ENCODE measurements around the gene SEPTIN10. TPM values are rescaled to one million over a fixed set of nuclear protein-coding genes. Genes with fewer than 3 reads are reported as not detected.

Gene SEPTIN10
- total RNA-seq, 1 experiment from 2014 or later = 113 TPM

GRCh38 chr2:109530712-109531111 is 83.1 kb downstream of the SEPTIN10 start (continued):
- TF ChIP-seq, protein P1, sequence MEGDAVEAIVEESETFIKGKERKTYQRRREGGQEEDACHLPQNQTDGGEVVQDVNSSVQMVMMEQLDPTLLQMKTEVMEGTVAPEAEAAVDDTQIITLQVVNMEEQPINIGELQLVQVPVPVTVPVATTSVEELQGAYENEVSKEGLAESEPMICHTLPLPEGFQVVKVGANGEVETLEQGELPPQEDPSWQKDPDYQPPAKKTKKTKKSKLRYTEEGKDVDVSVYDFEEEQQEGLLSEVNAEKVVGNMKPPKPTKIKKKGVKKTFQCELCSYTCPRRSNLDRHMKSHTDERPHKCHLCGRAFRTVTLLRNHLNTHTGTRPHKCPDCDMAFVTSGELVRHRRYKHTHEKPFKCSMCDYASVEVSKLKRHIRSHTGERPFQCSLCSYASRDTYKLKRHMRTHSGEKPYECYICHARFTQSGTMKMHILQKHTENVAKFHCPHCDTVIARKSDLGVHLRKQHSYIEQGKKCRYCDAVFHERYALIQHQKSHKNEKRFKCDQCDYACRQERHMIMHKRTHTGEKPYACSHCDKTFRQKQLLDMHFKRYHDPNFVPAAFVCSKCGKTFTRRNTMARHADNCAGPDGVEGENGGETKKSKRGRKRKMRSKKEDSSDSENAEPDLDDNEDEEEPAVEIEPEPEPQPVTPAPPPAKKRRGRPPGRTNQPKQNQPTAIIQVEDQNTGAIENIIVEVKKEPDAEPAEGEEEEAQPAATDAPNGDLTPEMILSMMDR (IDR thresholded peaks at IDR 0.05 in 2 of 3, conservative IDR thresholded peaks at IDR 0.05 in 1 of 3; ENCODE audit: borderline replicate concordance in 1 of 3, insufficient read depth in 1 of 3, low read depth in 2 of 3, low read length in 2 of 3) = no peak
- TF ChIP-seq POLR2AphosphoS5 (IDR thresholded peaks at IDR 0.05; ENCODE audit: low read depth, low read length) (no peak), ZFX (IDR thresholded peaks at IDR 0.05) (no peak)
- TF ChIP-seq, protein P2, sequence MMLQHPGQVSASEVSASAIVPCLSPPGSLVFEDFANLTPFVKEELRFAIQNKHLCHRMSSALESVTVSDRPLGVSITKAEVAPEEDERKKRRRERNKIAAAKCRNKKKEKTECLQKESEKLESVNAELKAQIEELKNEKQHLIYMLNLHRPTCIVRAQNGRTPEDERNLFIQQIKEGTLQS (IDR thresholded peaks at IDR 0.05) = no peak

DNA sequence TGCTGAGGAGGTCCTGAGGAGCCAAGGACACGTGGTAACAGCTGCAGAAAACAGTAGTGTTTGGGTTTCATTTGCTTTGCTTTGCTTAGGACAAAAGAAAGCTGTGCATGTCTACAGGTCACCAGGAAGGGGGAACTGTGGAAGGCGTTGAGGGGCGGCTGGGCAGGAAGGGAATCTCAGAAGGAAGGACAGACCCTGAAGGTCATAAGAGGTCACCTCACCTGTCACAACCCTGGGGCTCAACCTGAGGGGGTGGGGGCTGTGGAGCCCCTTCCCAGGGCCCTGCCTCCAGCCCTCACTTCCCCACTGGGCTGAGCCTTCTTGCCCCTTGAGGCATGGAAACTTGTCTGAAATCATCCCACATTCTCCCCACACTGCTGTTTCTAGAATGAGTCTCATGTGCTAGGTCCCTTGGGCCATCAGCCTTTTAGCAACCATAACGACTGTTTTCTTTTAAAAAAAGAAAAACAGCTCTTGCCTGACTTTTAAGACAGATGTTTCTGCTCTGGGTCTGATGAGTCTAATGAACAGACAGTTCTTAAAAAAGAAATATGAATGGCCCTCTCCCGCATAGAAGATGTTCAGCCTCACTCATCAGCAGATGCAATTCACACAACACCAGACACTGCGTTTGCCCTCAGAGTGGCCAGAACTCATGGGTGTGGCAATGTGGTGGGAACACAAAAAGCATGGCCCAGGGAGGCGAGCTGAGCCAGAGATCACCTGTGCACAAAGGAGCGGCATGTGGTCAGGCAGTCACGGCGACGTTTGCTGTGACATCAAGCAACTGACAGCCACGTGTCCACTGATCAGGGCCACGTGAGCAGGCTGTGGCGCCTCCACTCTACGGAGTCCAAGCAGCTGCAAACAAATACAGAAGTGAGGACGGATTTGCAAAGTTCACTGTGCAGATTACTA is 84.0 kb downstream of the SEPTIN10 start:
- no peak overlapping the region for H2AFZ ChIP-seq (ENCODE audit: low read depth, low read length, poor library complexity, severe bottlenecking)
- H3K4me2 ChIP-seq (ENCODE audit: low read length) = no peak overlapping the region
- intact Hi-C loops (cut with micrococcal nuclease) = no loop called here
- POLR2A ChIA-PET = no interaction called here
- no peak overlapping the region for H3K9ac ChIP-seq (ENCODE audit: low read length)
- no peak overlapping the region for H3K4me3 ChIP-seq (replicated peaks in 1 of 2; ENCODE audit: low read depth in 1 of 2, low read length in 2 of 2)
- TF ChIP-seq SP1 (IDR thresholded peaks at IDR 0.05; ENCODE audit: low read depth) (no peak), ZNF274 (IDR thresholded peaks at IDR 0.05; ENCODE audit: low read depth, low read length) (no peak), JUND (IDR thresholded peaks at IDR 0.05) (no peak), POLR2AphosphoS5 (IDR thresholded peaks at IDR 0.05; ENCODE audit: low read depth, low read length) (no peak), ZFX (IDR thresholded peaks at IDR 0.05) (no peak), MAX (IDR thresholded peaks at IDR 0.05) (no peak), POLR2A (IDR thresholded peaks at IDR 0.05; ENCODE audit: borderline replicate concordance, extremely low read depth, insufficient read depth, insufficient read length) (no peak), EZH2phosphoT487 (IDR thresholded peaks at IDR 0.05; ENCODE audit: borderline replicate concordance) (no peak), SIN3A (IDR thresholded peaks at IDR 0.05; ENCODE audit: low read depth) (no peak), CEBPB (IDR thresholded peaks at IDR 0.05; ENCODE audit: low read depth) (no peak), EZH2 (IDR thresholded peaks at IDR 0.05) (no peak)
- TF ChIP-seq, protein P2 (IDR thresholded peaks at IDR 0.05) = no peak
- no peak for ATAC-seq
- no peaks in the 10 kb centered on the region for H4K20me1 ChIP-seq (ENCODE audit: insufficient read depth)
- no peaks in the 10 kb centered on the region for H3K36me3 ChIP-seq (ENCODE audit: control insufficient read depth in 1 of 2, insufficient read depth in 2 of 2, low read length in 2 of 2)
- RAD21 ChIA-PET (ENCODE audit: low non-redundant PET in 1 of 2, low total read pairs in 2 of 2, uncharacterized antibody in 2 of 2, unreplicated experiment in 2 of 2) = no interaction called here
- H3K79me2 ChIP-seq (ENCODE audit: insufficient read depth, low read length) = no peaks in the 10 kb centered on the region
- no peaks in the 10 kb centered on the region for H3K9me2 ChIP-seq (ENCODE audit: insufficient read depth)
- H3K4me1 ChIP-seq (ENCODE audit: control insufficient read depth in 1 of 2, insufficient read depth in 2 of 2, low read length in 2 of 2) = peaks cover 0 to 9% of the 10 kb centered on the region in 2 experiments; a peak in 1 of 4 replicates
- CTCF ChIA-PET = no interaction called here
- no peaks in the 10 kb centered on the region for H3K9me3 ChIP-seq (ENCODE audit: control insufficient read depth in 1 of 2, insufficient read depth in 1 of 2, low read depth in 1 of 2, low read length in 2 of 2)
- DNase-seq (ENCODE audit: low read depth, low spot score) = no peak
- H3K27ac ChIP-seq (ENCODE audit: low read depth, low read length) = no peak overlapping the region
- no peaks in the 10 kb centered on the region; the same call in 1 of the 2 replicates for H3K27me3 ChIP-seq (ENCODE audit: insufficient read depth, low read length)
- BruUV-seq (replicated peaks) = no TSS peak
